HG03521 (cell line): ENCODE measurements around the gene BCL7C.
"Not testable (repeated sequence)": the region's sequence is repeated elsewhere in the genome, so short reads cannot be mapped to it uniquely, and the experiment has no call there.

Source experiments
- ATAC-seq: cut with Tn5 transposase; IDR thresholded peaks from one replicate; pipeline ENCODE4 v1.9.1; 2021; ENCODE audit warnings: mild to moderate bottlenecking, moderate library complexity; ENCODE audit not compliant: unreplicated experiment

The BCL7C gene

DNA sequence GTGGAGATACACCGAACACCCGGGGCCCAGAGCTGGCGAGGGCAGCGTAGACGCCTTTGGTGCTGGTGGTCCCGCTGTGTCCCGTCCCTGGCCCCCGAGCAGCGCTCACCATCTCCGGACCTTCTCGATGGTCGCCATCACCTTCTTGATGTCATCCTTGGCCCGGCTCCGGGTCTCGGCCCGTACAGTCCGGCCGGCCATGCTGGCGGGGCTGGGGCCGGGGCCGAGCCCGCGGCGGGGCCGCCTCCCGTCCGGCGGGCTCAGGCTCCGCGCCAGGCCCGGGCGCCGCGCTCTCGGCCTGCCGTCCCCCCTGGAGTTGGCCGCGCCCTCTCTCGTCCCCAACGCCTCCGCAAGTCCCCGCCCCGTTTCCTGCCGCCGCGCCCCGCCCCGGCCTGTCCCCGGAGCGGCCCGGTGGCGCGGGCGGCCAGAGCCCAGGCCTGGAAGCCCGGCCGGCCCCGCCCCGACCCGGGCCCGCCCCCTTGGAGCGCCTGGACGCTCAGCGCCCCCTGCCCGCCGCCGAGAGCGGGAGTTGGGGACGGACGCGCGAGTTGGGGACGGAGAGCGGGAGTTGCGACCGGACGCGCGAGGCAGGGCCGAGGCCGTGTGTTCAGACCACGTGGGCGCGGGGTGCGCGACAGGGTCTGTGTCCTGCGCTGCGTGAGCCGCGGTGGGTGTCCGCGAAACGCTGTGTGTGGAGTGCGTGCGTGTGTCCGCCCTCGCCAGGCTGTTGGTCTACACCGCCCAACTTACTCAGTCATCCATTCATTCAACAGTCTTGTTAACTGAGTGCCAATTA lies at the start of gene BCL7C:
Gene BCL7C (minus strand): TSS at position 334 of the 796 bp plus-strand sequence. CDS start 133 bp downstream, at position 201.
- ATAC-seq = peak; percentile 66

DNA sequence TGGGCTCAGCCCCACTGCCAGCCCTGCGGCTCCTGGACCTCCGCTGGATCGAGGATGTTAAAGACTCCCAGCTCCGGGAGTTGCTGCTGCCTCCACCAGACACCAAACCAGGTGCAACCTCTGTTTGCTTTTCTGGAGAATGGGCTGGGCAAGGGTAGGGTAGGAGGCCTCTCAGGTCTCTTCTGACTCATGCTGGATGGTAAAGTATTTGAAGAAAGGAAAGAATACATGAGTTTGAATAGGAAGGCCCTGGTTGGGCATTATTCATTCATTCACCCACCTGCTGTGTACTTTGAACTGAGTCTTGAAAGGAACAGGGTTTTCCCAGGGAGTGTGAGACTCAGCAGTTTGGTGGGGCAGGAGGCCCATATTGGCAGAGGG lies 48.5 kb upstream of the BCL7C start:
- no peak for ATAC-seq

GRCh38 chr16:30941600-30942425 lies 47.9 kb upstream of the BCL7C start:
- ATAC-seq = peak; percentile 83

DNA sequence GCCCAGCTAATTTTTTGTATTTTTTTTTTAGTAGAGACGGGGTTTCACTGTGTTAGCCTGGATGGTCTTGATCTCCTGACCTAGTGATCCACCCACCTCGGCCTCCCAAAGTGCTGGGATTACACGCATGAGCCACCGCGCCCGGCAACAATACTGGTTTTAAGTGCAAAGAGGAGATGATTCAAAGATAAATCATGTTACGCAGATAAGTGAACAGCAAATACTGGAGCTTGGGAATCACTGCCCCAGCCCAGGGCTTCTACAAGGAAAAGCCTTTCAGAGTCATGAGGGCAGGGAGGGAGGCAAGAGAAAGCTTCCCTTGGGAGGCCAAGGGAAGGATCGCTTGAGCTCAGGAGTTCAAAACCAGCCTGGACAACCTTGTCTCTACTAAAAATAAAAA lies 45.7 kb upstream of the BCL7C start:
- ATAC-seq = not testable (repeated sequence)

DNA sequence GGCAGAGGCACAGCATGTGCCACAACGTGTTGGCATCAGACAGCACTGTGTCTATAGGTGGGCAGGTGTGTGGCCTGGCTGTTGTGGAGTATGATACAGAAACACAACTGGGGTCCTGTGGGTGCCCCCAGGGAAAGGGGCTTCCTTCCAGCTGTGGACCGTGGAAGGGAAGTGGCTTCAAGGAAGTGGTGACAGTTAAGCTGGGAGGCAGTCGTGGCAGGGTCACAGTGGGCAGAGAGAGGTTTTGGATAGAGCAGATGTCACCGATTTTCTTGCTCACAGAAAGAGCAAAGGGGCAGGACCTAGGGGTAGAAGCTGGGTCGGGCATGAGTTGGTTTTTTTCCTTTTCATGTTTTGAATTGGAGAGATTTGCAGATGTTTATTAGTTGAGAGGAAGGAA lies 43.8 kb upstream of the BCL7C start:
- no peak for ATAC-seq

DNA sequence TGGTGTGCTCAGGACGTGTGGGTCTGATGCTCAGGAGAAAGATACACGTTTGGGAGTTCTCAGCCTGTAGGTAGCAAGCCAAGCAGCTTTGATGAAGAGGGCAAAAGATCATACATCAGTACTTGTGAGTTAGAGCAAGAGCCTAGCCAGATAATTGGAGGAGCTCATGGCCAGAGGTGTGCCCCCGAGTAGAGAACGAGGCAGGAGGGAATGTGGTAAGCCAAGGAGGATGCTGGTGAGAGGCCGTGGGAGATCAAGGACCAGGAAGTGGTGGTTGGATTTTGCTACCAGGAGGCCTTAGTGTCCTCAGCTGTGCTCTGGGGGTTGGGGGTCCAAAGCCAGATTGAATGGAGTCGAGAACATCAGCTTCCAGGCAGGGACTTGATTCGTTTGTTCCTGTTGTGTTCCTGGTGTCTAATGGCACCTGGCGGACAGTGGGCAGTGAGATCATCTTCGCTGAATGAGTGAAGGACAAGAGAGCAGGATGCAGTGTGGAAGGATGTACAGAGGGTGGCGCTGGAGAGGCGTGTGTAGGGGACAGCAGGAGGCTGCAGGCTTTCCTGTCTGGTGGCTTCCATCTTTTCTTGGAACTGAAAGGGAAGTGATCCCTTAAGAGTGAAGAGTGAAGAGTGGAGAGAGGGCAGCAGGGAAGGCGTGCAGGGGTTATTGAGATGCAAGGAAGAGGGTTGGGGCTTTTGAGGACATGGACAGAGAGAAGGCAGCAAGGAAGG lies 41.1 kb upstream of the BCL7C start:
- no peak for ATAC-seq

GRCh38 chr16:30931068-30931650 lies 37.3 kb upstream of the BCL7C start:
- ATAC-seq = no peak

- ATAC-seq = no peak
Observed at GRCh38 chr16:30930160-30930571, 36.3 kb upstream of the BCL7C start.

- no peak for ATAC-seq
Observed at GRCh38 chr16:30929167-30929566, 35.3 kb upstream of the BCL7C start.

GRCh38 chr16:30928390-30928789 lies 34.5 kb upstream of the BCL7C start:
- no peak for ATAC-seq

DNA sequence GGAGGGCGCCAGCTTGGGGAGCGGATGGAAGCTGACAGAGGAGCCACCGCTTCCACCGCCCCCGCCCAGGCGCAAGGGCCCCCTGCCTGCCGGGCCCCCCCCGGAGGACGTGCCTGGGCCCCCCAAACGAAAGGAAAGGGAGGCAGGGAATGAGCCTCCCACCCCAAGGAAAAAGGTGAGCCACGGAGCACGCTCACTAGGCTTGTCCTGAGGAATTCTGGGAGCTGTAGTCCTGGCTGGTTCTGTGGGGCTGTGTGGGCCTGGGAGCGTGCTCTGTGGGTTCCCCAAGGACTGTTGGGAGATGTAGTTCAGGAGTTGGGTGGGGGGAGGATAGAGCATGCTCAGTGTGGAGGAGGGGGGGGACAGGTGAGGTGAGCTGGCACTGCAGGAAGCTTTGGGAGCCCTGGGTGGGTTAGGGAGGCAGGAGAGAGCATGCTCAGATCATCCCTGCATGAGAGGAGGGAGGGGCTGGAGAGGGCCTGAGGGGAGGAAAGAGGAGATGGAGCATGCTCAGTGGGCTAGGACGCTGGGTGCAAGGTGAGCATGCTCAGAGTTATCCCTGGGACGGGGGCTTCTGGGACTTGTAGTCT lies 34.0 kb upstream of the BCL7C start:
- ATAC-seq = no peak

DNA sequence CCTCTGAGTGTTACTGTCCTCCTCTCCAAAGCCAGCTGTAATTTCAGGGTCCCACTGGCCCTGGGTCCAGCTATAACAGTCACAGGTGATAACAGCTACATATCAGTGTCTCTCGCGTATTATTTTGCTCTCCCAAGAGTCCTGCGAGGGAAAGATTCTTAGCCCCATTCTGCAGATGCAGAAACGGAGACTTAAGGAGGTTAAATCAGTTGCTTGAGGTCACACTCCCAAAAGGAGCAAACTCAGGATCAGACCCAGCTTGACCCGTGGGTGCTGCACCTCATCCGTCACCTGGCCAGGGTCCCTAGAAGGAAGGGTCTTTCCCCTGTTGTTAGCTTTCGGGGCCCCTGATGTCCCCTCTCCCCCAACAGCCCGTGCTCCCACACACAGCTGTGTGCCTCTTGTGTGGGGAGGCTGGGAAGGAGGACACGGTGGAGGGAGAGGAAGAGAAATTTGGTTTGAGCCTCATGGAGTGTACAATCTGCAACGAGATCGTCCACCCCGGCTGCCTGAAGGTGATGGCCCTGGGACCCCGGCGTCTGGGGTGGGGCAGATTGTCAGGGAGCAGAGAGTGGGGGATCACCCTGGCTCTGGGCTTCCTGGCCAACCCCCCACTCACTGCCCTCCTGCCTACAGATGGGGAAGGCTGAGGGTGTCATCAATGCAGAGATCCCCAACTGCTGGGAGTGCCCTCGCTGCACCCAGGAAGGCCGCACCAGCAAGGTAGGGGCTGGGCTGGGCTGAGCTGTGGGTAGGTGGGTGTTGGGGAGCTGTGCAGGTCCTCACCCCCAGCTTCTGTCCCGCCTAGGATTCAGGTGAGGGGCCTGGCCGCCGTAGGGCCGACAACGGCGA lies 33.3 kb upstream of the BCL7C start:
- no peak for ATAC-seq

- ATAC-seq = no peak
Observed at GRCh38 chr16:30925995-30926811, 32.3 kb upstream of the BCL7C start.

DNA sequence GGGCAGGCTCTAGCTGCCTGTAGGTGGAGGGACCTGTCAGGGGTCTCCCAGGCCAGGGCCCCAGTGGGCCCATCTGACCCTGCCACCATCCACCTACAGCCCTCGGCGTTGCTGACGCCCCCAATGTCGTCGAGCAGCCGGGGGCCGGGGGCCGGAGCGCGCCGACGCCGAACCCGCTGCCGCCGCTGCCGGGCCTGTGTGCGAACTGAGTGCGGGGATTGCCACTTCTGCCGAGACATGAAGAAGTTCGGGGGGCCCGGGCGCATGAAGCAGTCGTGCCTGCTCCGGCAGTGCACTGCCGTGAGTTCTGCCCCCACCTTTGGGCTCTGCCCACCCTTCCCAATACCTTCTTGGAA lies 31.7 kb upstream of the BCL7C start:
- no peak for ATAC-seq

DNA sequence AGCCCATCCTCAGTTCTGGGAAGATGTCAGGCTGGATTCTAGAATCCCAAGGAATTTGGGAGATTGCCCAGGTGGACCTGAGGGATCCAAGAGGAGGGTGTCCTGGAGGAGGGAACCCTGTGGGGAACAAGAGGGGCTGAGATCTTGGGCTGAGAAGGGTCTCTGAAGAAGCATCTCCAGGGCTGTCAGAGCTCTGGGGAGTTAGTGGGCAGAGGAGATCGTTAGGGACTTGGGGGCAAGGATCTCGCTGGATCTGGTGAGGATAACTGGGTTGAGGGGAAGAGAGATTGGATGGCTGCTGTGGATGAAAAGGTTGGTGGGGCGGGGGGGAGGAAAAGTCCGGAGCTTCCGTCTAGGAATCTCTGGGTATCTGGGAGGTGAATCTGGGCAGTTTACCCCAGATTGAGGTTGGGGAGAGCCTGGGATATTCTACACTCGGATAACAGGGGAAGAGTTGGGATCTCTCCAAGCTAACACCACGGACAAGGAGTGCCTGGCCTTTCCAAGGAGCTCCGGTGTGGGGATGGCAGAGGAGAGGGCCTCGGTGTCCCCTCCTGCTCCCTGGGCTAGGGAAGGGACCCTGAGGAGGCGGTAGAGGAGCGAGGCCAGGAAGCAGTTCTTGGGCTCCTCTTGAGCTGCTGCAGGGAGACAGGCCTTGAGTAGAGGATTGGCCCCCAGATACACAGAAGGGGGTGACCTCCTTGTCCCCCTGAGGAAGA lies 31.2 kb upstream of the BCL7C start:
- ATAC-seq = no peak

GRCh38 chr16:30924076-30924912 lies 30.4 kb upstream of the BCL7C start:
- no peak for ATAC-seq

DNA sequence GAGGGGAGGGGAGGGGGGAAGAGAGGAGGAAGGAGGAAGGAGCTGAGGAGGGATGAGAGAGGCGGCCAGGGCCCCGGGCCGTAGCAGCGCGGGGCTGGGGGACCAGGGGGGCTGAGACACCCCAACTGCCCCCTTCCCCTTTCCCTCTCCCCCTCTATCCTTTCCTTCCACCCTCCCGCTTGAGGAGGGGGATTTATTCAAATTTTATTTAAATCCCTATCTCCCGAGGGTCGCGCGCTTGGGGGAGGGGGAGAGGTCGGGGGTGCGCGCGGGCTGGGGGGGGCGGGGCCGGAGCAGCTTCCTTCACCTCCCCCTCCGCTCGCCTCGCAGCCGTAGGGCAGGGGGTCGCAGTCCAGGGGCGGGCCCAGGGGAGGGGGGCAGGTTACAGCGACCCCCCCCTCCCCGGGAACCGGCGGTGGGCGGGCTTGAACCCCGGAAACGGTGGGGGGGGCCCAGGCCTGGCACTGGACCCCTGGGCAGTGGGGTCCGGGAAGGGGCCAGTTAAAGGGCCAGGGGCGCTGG lies 29.7 kb upstream of the BCL7C start, which contains the start of gene FBXL19:
Gene FBXL19 (plus strand): TSS at position 19 of the 522 bp plus-strand sequence. CDS start 2,183 bp downstream, outside the sequence.
- ATAC-seq = no peak
